Mesenchymal stem cell (in vitro differentiated cells and primary cell): ENCODE data around the gene ID2.

Source experiments
- DNase-seq: peaks from one replicate; pipeline ENCODE4 v3.0.0-alpha.2; 2013
- H2AFZ ChIP-seq: one replicate; pipeline ENCODE4 v1.6.1; 2013; ENCODE audit warnings: low read depth, mild to moderate bottlenecking, control low read depth, inconsistent platforms, low read length, moderate library complexity
- H2AK5ac ChIP-seq: 2 replicates; pipeline ENCODE4 v1.6.1; 2013; ENCODE audit warnings: low read length, moderate library complexity, mild to moderate bottlenecking, inconsistent platforms; ENCODE audit not compliant: severe bottlenecking
- H2BK120ac ChIP-seq: one replicate; pipeline ENCODE4 v1.6.1; 2013; ENCODE audit warnings: low read depth, mild to moderate bottlenecking, inconsistent platforms, low read length, moderate library complexity
- H2BK12ac ChIP-seq, 2 experiments: one replicate each; pipeline ENCODE4 v1.6.1; 2013; ENCODE audit warnings: inconsistent platforms in 2 of 2, low read length in 2 of 2, mild to moderate bottlenecking in 2 of 2, moderate library complexity in 2 of 2, control low read depth in 1 of 2
- H2BK15ac ChIP-seq: one replicate; pipeline ENCODE4 v1.6.1; 2013; ENCODE audit warnings: mild to moderate bottlenecking, low read depth, inconsistent platforms; ENCODE audit not compliant: poor library complexity, severe bottlenecking
- H2BK5ac ChIP-seq: 2 replicates; pipeline ENCODE4 v1.6.1; 2013; ENCODE audit warnings: low read depth, mild to moderate bottlenecking, low read length, control low read depth, inconsistent platforms; ENCODE audit not compliant: poor library complexity, severe bottlenecking
- H3K14ac ChIP-seq, 2 experiments: one replicate each; pipeline ENCODE4 v1.6.1; 2013; ENCODE audit warnings: inconsistent platforms in 2 of 2, low read length in 2 of 2, control low read depth in 1 of 2, mild to moderate bottlenecking in 1 of 2, moderate library complexity in 1 of 2
- H3K18ac ChIP-seq, 2 experiments: one replicate each; pipeline ENCODE4 v1.6.1; 2013; ENCODE audit warnings: inconsistent platforms in 2 of 2, low read length in 2 of 2, control low read depth in 1 of 2, low read depth in 1 of 2, mild to moderate bottlenecking in 1 of 2
- H3K23ac ChIP-seq, 2 experiments: one replicate each; pipeline ENCODE4 v1.6.1; 2013; ENCODE audit warnings: inconsistent platforms in 2 of 2, low read length in 2 of 2, mild to moderate bottlenecking in 2 of 2, moderate library complexity in 2 of 2, control low read depth in 1 of 2
- H3K27ac ChIP-seq: 2 replicates; pipeline ENCODE4 v1.5.1; 2013; ENCODE audit warnings: mild to moderate bottlenecking, moderate library complexity, low read length, control low read depth, inconsistent platforms; ENCODE audit not compliant: poor library complexity, severe bottlenecking
- H3K27me3 ChIP-seq, 2 experiments: 2 replicates each; pipeline versions ENCODE4 v1.6.1 to v1.7.0; 2013; ENCODE audit warnings: low read length in 2 of 2, mild to moderate bottlenecking in 2 of 2, moderate library complexity in 2 of 2, control low read depth in 1 of 2, inconsistent platforms in 1 of 2; ENCODE audit not compliant: control insufficient read depth in 1 of 2, insufficient read depth in 1 of 2
- H3K36me3 ChIP-seq, 2 experiments: 2 replicates each; pipeline versions ENCODE4 v1.6.1 to v1.7.0; 2013; ENCODE audit warnings: low read length in 2 of 2, control low read depth in 1 of 2, inconsistent platforms in 1 of 2, low read depth in 1 of 2, mild to moderate bottlenecking in 1 of 2; ENCODE audit not compliant: insufficient read depth in 2 of 2, control insufficient read depth in 1 of 2
- H3K4ac ChIP-seq, 2 experiments: one replicate each; pipeline ENCODE4 v1.6.1; 2013; ENCODE audit warnings: inconsistent platforms in 2 of 2, low read length in 2 of 2, mild to moderate bottlenecking in 2 of 2, moderate library complexity in 2 of 2, control low read depth in 1 of 2, low read depth in 1 of 2
- H3K4me1 ChIP-seq: 2 replicates; pipeline ENCODE4 v1.6.1; 2013; ENCODE audit warnings: low read depth, low read length, control low read depth; ENCODE audit not compliant: control insufficient read depth, insufficient read depth
- H3K4me2 ChIP-seq: 2 replicates; pipeline ENCODE4 v1.6.1; 2013; ENCODE audit warnings: low read length, mild to moderate bottlenecking, inconsistent platforms; ENCODE audit not compliant: poor library complexity, severe bottlenecking
- H3K4me3 ChIP-seq, 2 experiments: 2 replicates each; pipeline versions ENCODE4 v1.5.1 to v1.7.0; 2013; ENCODE audit warnings: low read length in 2 of 2, mild to moderate bottlenecking in 2 of 2, control low read depth in 1 of 2, low read depth in 1 of 2; ENCODE audit not compliant: insufficient read depth in 1 of 2
- H3K79me1 ChIP-seq: replicated peaks from 2 replicates; pipeline ENCODE4 v1.6.1; 2013; ENCODE audit warnings: mild to moderate bottlenecking, control low read depth, low read length, inconsistent platforms; ENCODE audit not compliant: poor library complexity, severe bottlenecking
- H3K9ac ChIP-seq: 2 replicates; pipeline ENCODE4 v1.7.0; 2013; ENCODE audit warnings: mild to moderate bottlenecking, low read length, moderate library complexity
- H3K9me3 ChIP-seq: 2 replicates; pipeline ENCODE4 v1.7.0; 2013; ENCODE audit warnings: mild to moderate bottlenecking, low read length; ENCODE audit not compliant: control insufficient read depth
- H4K8ac ChIP-seq: one replicate; pipeline ENCODE4 v1.6.1; 2013; ENCODE audit warnings: inconsistent platforms, mild to moderate bottlenecking, low read length, moderate library complexity
- H4K91ac ChIP-seq: one replicate; pipeline ENCODE4 v1.6.1; 2013; ENCODE audit warnings: mild to moderate bottlenecking, low read length, inconsistent platforms
- WGBS: methylation state at CpG from one replicate; pipeline ENCODE4 v1.1.7; 2013; ENCODE audit warnings: mixed read lengths; 5-methylcytosine and 5-hydroxymethylcytosine counted together

ID2 gene

GRCh38 chr2:8729939-8730338 is 48.1 kb downstream of the ID2 start:
- no peak overlapping the region for H3K18ac ChIP-seq
- H3K79me1 ChIP-seq = peaks cover 5% of the 10 kb centered on the region
- H3K4me2 ChIP-seq = no peak overlapping the region
- peaks cover 50 to 83% of the 10 kb centered on the region in 2 experiments for H3K36me3 ChIP-seq
- H2BK12ac ChIP-seq = no peak overlapping the region
- H3K27ac ChIP-seq = no peak overlapping the region
- H3K9me3 ChIP-seq = no peaks in the 10 kb centered on the region
- no peak overlapping the region for H4K8ac ChIP-seq
- no peaks in the 10 kb centered on the region for H3K27me3 ChIP-seq
- no peak overlapping the region for H3K4me3 ChIP-seq
- no peak overlapping the region for H2BK5ac ChIP-seq
- 85% methylated on average over 9 of the region's 9 CpGs for WGBS
- no peak overlapping the region for H3K14ac ChIP-seq
- H2BK15ac ChIP-seq = no peak overlapping the region
- no peak overlapping the region for H2BK120ac ChIP-seq
- H4K91ac ChIP-seq = no peak overlapping the region
- H3K9ac ChIP-seq = no peak overlapping the region
- DNase-seq = no peak
- no peak overlapping the region for H3K4ac ChIP-seq
- H2AFZ ChIP-seq = no peak overlapping the region
- H3K4me1 ChIP-seq = no peaks in the 10 kb centered on the region
- no peak overlapping the region for H2AK5ac ChIP-seq
- H3K23ac ChIP-seq = no peak overlapping the region

GRCh38 chr2:8732601-8733000 is 50.7 kb downstream of the ID2 start:
- Histone ChIP-seq H2BK120ac (no peak overlapping the region), H3K36me3 (peaks cover 54 to 95% of the 10 kb centered on the region in 2 experiments), H3K27me3 (no peaks in the 10 kb centered on the region), H2AK5ac (no peak overlapping the region), H3K14ac (no peak overlapping the region), H2AFZ (no peak overlapping the region), H2BK12ac (no peak overlapping the region), H3K79me1 (peaks cover 5% of the 10 kb centered on the region), H3K4ac (no peak overlapping the region), H3K23ac (no peak overlapping the region), H3K27ac (no peak overlapping the region), H4K91ac (no peak overlapping the region), H2BK15ac (no peak overlapping the region), H2BK5ac (no peak overlapping the region), H4K8ac (no peak overlapping the region), H3K18ac (no peak overlapping the region), H3K9ac (no peak overlapping the region), H3K4me1 (no peaks in the 10 kb centered on the region), H3K9me3 (no peaks in the 10 kb centered on the region), H3K4me3 (no peak overlapping the region), H3K4me2 (no peak overlapping the region)
- 98% methylated on average over 10 of the region's 10 CpGs for WGBS
- no peak for DNase-seq
